HG02588 (cell line): ENCODE measurements around the gene C6orf47.
A peak's percentile ranks its signal among the peaks of the same experiment; 100 is the strongest.

ENCODE experiments used
- ATAC-seq: cut with Tn5 transposase; IDR thresholded peaks from one replicate; pipeline ENCODE4 v1.9.1; 2021; ENCODE audit warnings: mild to moderate bottlenecking, moderate library complexity; ENCODE audit not compliant: unreplicated experiment

The C6orf47 gene

DNA sequence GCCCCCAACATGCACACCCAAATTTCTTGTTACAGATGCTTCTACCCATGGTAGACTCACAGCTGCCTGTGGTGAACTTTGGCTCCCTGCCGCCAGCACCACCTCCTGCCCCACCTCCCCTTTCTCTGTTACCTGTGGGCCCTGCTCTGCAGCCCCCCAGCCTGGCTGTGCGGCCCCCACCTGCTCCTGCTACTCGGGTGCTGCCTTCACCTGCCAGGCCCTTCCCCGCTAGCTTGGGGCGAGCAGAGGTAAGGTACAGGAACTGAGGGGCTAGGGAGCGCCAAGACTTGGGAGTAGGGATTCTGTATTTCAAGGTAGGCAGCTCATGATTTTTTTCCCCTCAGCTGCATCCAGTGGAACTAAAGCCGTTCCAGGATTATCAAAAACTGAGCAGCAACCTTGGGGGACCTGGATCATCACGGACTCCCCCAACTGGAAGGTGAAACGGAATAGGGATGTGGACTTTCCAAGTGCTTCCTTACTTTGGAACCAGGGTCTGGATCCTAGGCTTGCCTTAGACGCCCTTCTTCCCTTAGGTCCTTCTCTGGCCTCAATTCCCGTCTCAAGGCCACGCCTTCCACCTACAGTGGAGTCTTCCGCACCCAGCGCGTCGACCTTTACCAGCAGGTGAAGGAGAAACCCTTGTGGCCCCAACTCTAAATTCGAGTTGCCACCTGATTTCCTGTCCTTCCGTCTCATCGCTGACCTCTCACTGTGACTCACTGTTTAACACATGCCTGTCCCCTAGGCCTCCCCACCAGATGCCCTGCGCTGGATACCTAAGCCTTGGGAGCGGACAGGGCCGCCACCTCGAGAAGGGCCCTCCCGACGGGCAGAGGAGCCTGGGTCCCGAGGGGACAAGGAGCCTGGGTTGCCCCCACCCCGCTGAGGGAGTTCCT lies 23.6 kb downstream of the C6orf47 start:
- ATAC-seq: no peak

DNA sequence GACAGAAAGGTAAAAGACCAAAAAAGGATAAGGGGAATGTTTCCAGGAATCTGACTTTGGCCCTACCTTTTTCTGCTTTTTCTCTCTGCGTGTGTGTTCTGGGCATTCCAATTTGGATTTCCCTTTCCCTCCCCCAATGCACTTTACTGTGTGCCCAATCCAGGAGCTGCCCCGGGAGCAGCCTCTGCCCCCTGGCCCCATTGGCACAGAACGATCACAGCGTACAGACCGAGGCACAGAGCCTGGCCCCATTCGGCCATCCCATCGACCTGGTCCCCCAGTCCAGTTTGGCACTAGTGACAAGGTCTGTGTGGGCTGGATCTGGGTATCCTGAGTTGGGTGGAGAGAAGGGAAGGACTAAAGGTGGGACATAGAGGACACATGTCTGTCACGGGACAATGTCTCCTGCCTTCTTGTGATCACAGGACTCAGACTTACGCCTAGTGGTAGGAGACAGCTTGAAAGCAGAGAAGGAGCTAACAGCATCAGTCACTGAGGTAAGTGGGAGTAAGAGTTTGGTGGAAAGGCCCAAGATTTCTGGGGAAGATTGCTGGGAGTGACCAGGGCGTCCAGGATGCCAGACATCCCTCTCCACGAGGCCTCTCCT lies 25.5 kb downstream of the C6orf47 start:
- no peak for ATAC-seq

DNA sequence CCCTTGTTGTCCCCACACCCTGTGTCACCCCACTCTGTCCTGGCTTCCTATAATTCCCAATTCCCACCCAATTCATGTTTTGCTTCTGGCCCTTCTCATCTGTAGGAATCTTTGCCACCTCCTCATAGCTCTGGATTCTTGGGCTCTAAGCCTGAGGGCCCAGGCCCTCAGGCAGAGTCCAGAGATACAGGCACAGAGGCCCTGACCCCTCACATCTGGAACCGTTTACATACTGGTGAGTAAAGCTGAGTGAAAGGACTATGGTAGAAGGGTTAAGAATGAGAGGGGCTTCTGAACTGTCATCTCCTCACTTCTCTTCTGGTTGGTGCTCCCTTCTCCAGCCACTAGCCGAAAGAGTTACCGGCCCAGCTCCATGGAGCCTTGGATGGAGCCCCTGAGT lies 26.4 kb downstream of the C6orf47 start:
- no peak for ATAC-seq

DNA sequence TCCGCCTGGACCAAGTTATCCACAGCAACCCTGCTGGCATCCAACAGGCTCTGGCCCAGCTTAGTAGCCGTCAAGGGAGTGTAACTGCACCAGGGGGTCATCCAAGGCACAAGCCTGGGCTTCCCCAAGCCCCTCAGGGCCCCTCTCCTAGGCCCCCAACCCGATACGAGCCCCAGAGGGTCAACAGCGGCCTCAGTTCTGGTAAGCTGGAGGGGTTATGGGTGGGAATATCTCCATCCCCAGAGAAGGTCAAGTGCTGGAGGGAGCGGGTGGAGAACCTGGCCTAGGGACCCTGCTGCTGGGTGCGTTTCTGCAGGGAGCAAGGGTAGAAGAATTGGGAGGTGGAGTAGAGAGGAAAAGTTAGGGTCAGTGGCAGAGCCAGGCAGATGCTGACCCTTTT lies 27.1 kb downstream of the C6orf47 start:
- ATAC-seq: no peak

DNA sequence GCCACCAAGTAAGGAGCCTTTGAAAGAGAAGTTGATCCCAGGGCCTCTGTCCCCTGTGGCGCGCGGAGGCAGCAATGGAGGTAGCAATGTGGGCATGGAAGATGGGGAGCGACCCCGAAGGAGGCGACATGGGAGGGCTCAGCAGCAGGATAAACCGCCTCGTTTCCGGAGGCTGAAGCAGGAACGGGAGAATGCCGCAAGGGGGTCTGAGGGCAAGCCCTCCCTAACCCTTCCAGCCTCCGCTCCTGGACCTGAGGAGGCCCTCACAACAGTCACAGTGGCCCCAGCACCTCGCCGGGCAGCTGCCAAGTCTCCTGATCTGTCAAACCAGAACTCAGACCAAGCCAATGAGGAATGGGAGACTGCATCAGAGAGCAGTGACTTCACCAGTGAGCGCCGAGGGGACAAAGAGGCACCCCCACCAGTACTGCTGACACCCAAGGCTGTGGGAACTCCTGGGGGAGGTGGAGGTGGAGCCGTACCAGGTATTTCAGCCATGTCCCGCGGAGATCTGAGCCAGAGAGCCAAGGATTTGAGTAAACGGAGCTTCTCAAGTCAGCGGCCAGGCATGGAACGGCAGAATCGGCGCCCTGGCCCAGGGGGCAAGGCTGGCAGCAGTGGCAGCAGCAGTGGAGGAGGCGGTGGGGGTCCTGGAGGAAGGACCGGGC lies 28.2 kb downstream of the C6orf47 start:
- ATAC-seq: no peak

DNA sequence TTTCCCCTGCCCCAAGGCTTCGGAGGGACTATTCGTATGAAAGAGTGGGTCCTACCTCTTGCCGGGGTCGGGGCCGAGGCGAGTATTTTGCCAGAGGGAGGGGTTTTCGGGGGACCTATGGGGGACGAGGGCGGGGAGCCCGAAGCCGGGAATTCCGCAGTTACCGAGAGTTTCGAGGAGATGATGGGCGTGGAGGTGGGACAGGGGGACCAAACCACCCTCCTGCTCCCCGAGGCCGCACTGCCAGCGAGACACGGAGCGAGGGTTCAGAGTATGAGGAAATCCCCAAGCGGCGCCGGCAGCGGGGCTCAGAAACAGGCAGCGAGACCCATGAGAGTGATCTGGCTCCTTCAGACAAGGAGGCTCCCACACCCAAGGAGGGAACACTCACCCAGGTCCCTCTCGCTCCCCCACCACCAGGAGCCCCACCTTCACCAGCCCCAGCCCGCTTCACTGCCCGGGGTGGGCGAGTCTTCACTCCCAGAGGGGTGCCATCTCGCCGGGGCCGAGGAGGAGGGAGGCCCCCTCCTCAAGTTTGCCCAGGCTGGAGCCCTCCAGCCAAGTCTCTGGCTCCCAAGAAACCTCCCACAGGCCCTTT lies 28.8 kb downstream of the C6orf47 start:
- ATAC-seq: no peak

DNA sequence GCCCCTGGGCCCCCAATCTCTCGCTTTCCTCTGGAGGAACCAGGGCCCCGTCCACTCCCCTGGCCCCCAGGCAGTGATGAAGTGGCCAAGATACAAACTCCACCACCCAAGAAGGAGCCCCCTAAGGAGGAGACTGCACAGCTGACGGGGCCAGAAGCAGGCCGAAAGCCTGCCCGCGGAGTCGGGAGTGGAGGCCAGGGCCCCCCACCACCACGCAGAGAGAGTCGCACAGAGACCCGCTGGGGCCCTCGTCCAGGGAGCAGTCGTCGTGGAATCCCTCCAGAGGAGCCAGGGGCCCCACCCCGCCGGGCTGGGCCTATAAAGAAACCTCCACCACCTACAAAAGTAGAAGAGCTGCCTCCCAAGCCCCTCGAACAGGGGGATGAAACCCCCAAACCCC lies 29.4 kb downstream of the C6orf47 start:
- no peak for ATAC-seq

DNA sequence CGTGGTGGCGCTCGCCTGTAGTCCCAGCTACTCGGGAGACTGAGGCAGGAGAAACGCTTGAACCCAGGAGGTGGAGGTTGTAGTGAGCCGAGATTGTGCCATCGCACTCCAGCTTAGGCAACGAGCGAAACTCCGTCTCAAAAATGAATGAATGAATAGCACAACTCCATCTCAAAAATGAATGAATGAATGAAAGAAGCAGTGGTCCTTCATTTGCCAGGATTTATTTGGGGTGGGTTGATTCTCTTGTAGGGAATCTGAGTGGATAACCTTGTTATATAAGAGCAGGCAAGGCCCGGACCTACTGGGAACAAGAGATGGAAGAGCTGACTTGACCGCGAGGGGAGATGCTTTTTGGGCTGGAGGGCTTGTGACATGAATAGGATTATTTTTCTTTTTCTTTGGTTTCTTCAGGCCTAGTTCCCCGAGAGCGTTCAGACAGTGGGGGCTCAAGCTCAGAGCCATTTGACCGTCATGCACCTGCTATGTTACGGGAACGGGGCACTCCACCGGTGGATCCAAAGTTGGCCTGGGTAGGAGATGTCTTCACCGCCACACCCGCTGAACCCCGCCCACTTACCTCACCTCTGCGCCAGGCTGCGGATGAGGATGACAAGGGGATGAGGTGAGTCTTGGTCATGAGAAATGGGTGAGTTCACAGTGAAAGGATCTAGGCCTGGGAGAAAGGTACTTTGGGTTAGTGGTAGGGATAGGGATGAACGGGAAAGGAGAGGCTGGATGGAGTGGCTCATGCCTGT lies 30.2 kb downstream of the C6orf47 start:
- no peak for ATAC-seq

DNA sequence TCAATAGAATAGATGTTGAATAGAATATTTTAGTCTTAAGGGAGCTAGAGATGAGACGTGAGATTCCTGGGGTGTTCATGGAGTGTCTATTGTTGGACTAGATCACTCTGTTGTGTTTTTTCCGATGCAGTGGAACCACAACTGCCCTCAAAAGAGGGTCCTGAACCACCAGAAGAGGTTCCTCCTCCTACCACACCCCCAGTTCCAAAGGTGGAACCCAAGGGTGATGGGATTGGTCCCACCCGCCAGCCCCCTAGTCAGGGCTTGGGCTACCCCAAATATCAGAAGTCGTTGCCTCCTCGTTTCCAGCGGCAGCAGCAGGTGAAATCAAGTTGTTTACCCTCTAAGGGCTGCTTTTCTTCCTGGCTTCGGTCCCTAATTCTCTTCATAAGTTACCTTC lies 31.6 kb downstream of the C6orf47 start:
- ATAC-seq: no peak

DNA sequence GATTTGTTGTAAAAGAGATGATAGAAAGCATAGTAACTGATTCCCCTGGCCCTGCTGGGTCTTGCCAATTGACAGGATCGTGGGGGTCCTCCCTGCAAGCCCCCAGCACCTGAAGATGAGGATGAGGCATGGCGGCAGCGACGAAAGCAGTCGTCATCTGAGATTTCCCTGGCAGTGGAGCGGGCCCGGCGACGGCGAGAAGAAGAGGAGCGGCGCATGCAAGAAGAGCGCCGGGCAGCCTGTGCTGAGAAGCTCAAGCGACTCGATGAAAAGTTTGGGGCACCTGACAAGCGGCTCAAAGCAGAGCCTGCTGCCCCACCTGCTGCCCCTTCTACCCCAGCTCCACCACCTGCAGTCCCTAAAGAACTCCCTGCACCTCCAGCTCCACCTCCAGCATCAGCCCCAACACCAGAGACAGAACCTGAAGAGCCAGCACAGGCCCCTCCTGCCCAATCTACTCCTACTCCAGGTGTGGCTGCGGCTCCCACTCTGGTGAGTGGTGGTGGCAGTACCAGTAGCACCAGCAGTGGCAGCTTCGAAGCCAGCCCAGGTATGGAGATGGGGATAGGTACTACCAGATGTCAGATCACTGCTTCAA lies 32.8 kb downstream of the C6orf47 start:
- no peak for ATAC-seq

DNA sequence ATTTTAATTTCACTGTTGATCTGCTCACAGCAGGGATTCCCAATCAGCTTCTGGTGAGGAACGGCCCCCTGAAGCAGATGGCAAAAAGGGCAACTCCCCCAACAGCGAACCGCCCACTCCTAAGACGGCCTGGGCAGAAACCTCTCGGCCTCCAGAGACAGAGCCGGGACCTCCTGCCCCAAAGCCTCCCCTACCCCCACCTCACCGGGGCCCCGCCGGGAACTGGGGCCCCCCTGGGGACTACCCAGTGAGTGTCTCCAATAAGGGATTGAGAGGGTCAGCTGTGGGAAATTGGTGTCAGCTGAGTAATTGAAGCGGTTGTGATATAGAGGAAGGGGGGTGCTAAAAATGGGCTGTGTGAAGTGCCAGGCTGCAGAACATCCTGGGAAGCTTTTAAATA lies 33.6 kb downstream of the C6orf47 start:
- no peak for ATAC-seq

DNA sequence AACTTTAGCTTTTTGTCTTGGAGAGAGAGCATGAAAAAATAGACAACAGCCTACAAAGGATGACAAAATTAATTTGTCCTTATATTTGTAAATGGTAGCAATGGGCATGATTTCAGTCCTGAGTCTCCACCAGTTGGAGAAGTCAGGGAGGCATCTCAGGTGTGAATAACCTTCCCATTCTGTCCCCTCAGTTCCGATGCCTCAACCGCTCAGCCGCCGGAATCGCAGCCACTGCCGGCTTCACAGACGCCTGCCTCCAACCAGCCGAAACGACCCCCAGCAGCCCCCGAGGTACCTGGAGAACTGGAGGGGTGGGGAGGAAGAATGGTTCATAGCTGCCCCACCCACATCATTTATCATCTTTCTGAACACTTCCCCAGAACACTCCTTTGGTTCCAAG lies 36.5 kb downstream of the C6orf47 start:
- no peak for ATAC-seq

DNA sequence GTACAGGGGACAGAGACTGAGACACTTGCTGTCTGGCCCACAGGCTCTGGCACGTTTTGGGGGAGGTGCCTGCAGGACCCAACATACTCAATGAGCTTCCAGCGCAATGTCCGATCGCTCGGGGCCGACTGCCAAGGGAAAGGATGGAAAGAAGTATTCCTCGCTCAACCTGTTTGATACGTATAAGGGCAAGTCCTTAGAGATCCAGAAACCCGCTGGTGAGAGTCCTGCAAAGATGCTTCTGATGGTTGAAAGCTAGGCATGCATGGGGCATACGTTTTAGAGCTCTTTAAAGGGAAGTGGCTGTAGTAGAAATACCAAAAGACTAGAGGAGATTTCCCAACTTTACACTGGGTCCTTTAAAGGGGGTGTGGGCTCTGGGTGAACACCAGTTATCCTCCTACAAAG lies 37.9 kb downstream of the C6orf47 start:
- no peak for ATAC-seq

DNA sequence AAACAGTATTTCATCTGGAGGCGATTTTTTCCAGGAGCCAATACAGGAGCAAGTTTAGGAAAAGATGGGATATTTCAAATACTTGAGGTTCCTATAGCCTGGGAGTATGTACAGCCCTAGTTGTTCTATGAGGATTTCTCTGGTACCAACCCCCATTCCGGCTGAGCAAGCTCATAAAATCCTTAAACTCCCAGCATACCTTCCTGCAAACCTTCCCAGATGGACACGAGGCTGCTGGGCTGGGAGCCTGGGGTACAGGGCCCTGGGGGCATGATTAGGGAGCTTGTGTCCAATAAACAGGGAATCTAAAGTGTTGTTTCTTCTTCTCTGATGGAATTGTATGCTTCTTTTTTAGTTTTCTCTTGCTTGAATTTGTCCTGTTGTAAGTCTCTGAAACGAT lies 38.6 kb downstream of the C6orf47 start:
- ATAC-seq: no peak

DNA sequence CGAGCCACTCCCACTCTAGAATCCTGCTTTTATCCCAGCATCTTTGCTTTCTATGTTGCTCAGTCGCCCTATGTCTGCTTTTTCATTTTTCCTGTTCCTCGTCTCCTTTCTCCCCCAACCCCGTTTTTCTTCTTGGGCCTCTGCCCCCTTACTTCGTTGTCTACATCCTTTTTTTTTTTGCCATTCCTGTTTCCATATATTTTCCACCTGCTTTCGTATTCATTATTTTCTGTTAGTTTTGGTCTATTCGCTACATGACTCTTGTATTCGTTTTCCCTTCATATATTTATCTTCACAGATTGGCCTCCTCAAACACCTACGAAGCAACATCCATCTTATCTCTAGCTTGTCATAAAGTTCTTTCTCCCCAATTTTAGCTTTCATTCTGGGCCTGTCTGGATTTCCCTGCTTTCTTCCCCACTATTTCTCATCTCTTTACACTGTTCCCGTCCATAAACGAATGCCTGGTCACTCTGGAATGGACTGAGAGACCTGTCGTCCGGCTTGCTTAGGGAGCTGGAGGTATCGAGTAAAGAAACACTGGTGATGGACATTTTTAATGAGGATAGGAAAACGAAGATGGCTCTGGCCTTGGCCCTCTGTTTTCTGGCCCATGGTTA lies 39.1 kb downstream of the C6orf47 start:
- ATAC-seq: no peak

DNA sequence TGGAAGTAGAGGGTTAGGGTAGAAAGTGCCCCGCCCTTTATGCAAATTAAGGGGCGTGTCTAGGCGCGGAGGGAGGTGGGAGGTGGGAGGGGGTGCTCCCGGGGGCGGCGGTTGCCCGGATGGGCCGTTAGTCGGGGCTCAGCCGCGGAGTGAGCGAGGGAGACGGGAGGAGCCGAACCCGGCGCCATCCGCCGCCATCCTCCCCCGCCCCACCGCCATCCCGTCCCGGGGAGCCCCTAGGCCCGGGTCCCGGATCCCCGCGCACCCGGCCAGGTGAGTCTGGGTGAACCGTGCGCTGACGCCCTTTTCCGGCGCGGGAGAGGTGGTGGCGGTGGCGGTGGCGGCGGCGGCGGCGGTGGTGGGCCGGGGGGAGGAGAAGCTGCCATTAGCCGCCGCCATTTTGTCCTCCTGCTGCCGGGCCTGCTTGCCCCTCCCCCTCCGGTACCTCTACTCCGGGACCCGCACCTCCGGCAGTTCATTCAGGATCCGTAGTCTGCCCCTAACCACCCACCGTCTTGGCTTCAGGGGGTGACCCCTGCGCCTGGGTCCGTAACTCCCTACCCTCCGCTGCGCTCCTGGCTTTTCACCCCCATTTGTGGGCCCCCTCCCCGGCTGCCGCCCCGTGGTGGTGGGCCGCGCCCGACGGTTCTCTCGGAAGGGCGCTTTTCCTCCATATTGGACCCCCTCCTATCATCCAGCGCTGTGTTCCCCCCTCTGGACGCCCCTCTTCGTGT lies 39.8 kb downstream of the C6orf47 start, which contains the start of gene PRRC2A:
PRRC2A (plus strand) TSS at position 130 of the 734 bp plus-strand sequence. CDS start 2,075 bp downstream, outside the sequence.
- ATAC-seq: peak; percentile 61

DNA sequence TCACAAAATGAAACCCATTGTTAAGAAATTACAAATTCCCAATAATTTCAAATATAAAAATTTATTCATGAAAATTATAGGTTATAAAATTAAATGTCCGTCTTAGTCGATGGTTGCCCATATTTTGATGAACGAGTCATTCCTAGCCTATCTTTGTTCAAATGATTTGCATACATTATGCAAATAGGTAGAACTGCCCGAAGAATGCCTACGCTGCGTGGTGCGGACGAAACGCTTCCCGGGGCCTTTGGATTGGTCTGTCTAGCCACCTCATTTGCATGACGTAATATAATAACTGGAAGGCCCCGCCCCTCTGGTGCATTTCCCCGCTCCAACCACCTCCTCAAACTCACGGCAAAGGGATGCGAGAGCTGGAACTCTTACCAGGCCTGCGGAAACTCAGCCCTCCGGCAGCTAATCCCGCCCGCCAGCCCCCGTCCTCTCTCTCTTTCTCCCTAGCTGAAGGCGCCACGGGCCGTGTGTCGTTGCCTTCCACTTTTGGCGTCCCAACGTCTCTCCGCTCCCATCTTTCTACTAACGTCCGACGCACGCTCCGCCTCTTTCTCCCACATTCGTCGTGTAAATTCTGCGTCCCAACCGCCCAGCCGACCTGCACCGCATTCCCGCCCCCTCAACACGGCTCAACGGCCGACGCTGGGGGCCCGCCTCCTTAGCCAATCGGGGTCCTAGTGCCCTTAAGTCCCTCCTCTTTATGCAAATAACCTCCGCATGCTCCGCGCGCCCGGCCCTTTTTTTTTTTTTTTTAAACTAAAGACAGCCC lies 40.6 kb downstream of the C6orf47 start:
- peak; percentile 74 for ATAC-seq

DNA sequence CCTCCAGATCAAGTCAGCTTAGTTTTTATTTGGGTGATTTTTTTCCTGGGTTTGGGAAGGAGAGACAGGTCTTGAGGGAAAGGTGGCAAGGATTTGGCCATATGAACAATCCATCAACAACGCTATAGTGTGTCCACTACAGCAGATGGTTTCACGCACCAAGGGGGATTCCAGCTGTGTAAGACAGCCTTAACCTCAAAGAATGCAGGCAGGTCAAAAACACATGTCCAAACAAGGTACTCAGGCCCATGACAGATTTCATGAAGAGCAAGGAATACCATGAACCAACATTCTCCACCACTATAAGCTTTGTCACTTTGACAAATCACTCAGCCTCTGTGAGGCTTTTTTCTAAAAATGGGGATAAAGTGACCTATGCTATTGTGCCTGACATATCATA lies 43.6 kb downstream of the C6orf47 start:
- ATAC-seq: no peak
